GM18502 (cell line): ENCODE results near the gene HGS.
"Not testable (repeated sequence)": the region's sequence is repeated elsewhere in the genome, so short reads cannot be mapped to it uniquely, and the experiment has no call there.

ENCODE experiments used
- ATAC-seq: cut with Tn5 transposase; IDR thresholded peaks from one replicate; pipeline ENCODE4 v1.9.1; 2021; ENCODE audit warnings: mild to moderate bottlenecking; ENCODE audit not compliant: unreplicated experiment, poor library complexity

Gene HGS

DNA sequence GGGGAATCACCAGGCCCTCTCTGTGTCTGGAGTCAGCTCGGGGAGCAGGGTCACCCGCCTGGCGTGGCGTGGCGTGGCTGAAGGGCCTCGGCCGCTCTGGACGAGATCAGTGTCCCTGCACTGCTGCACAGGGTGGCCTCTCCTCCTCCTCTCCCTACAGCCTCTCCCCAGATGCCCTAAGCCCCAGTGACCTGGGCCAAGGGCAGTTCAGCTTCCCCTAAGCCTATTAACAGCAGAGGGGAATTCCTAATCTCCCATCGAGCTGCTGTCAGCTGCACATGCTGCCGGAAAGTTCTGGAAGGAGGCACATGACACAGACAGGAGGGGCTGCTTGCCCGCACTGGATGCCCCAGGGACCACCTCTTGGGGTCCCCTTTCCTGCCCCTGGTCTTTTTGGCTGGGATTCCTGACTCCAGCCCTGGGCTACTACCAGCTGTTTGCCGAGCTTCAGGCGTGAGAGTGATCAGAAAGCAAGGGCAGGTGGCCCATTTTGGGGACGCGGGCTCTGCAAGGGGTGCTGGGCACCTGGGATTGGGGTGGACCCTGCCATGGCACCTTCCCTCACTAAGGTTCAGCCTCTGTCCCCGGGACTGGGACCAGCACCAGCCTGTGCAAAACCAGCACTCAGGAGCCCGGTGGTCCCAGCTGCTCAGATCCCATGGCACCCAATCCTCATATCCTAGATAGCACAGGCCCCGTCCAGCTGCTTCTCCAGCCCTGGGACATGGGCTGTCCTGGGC lies 28.3 kb upstream of the HGS start:
- no peak for ATAC-seq

DNA sequence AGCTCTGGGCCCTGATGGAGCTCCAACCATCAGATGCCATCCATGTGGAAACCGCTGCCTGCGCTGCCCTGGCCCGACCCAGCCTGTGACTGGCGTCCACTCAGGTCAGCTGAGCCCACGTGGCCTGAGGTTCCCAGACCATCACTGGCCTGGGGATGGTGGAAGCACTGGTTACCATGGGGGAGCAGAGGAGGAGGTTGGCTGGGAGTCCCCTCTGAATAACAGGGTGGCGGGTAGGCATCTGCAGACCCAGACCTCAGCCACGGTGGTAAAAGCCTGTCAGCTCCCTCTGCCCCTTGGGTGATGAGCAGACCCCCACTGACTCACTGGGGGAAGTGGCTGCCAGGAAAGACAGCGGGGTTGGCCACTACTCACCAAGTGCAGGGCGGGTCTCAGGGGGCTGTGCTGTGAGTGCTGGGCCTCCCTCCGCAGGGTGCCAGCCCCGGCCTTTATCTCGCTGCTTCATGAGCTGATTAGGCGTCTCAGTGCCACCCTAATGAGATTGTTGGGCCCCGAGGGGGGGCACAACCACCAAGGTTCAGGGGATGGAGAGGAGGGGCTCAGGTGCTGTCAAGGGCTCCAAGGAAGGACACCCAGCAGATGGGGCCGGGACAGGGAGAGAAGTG lies 27.6 kb upstream of the HGS start, which contains the start of gene PDE6G:
Gene PDE6G (minus strand): TSS at position 425 of the 626 bp plus-strand sequence. CDS start 3,237 bp downstream, outside the sequence.
- no peak for ATAC-seq

- no peak for ATAC-seq
Observed at GRCh38 chr17:81656835-81657234, 27.0 kb upstream of the HGS start.

DNA sequence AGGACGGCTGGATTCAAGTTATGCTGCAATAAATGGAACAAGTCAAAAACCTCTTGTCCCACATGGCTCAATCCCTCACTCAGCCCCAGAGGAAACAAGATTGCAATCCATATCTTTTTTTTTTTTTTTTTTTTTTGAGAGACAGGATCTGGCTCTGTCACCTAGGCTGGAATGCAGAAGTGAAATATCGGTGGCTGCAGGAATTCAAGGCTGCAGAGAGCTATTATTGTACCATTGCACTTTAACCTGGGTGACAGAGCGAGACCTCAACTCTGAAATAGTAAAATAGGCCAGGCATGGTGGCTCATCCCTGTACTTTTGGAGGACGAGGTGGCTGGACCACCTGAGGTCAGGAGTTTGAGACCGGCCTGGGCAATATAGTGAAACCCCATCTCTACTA lies 24.8 kb upstream of the HGS start:
- ATAC-seq = no peak

GRCh38 chr17:81660441-81660840 lies 23.4 kb upstream of the HGS start:
- no peak for ATAC-seq

- no peak for ATAC-seq
Observed at GRCh38 chr17:81662002-81662401, 21.8 kb upstream of the HGS start.

- no peak for ATAC-seq
Observed at GRCh38 chr17:81664051-81664470, 19.8 kb upstream of the HGS start.

- ATAC-seq = peak; percentile 8
Observed at GRCh38 chr17:81665205-81666091, 18.4 kb upstream of the HGS start.

GRCh38 chr17:81666092-81666341 lies 17.8 kb upstream of the HGS start:
- no peak for ATAC-seq

DNA sequence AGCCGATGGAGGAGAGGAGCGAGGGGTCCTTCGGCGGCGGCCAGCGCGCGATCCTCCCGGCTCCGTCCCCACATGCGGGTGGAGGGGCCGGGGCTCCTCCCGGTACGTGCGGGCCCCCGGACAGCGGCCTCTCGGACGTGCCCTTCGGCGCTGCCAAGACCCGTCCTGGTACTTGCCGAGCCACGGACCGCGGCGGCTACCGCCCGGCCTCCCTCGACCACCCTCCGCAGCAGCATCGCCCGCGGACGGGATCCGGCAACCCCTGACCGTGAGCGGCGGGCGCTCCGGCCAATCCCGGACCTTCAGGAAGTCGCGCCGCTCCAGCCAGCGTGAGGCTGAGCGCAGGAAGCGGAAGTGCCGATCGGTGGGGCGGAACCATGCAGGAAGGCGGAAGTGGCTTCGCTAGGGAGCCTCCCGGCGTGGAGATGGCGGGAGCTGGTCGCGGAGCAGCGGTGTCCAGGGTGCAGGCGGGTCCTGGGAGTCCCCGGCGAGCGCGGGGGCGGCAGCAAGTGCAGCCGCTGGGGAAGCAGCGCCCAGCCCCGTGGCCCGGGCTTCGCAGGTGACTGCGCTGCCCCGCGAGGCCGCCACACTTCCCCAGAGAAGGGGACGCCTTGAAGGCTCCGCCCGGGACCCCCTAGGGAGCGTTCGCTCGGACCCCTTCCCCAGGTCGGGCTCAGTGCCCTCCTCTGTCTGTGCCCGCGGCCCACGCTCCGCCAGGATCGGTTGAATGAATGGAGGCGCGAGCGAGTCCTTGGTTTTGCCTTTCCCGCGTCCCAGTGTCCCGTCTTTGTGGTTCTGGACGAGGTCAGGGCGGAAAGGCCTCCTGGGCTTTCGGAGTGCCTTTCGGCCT lies 17.2 kb upstream of the HGS start, which contains the start of the genes CCDC137 and OXLD1:
Gene CCDC137 (plus strand): TSS at position 396 of the 850 bp plus-strand sequence. CDS start 30 bp downstream, at position 426.
Gene OXLD1 (minus strand): TSS at position 264 of the 850 bp plus-strand sequence. CDS start 28 bp downstream, at position 236.
- peak; percentile 93 for ATAC-seq

GRCh38 chr17:81667754-81668153 lies 16.1 kb upstream of the HGS start:
- no peak for ATAC-seq

- no peak for ATAC-seq
Observed at GRCh38 chr17:81672504-81672903, 11.3 kb upstream of the HGS start.

DNA sequence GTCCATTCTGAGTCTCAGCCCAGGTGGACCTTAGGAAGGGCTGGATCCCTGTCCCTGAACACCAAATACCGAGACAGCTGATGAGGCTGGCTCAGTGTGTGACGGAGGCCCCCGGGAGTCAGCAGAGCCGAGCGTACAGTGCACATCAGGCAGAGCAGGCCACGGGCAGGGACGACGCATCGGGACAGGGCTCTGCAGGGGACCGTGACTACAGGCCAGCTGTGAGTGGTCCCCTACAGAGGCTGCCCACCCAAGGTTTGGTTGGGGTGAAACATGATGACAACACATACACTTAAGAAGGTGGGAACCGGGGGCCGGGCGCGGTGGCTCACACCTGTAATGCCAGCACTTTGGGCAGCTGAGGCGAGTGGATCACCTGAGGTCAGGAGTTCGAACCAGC lies 10.9 kb upstream of the HGS start:
- ATAC-seq = no peak

DNA sequence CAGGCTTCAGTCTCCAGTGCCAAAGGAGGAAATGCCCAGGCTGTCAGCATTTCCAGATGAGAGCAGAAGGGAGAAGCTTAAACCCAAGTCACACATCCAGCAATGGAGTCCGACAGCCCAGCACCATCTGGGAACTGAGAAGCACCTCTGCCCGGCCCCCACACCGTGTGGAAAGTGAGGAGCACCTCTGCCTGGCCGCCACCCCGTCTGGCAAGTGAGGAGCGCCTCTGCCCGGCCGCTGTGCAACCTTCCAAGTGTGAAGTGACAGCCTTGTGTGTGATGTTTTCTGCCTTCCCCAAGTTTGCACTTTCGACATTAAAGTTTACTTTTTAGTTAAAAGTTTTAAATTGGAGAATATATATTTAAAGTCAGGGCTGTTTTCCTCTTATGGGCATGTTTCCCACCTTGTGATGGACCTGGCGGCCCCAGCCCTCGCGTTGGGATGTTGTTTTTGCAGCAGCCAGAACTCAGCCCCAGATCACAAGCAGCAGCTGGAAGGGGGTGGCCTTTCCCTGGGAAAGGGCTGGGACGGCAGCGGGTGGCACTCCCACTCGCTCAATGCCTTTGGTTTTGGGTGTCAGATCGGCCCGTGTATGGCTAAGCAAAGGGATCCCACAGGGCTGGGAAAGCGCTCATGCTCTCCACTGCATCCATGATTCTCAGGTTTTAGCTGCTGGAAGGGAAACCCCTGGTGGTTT lies 10.1 kb upstream of the HGS start:
- no peak for ATAC-seq

DNA sequence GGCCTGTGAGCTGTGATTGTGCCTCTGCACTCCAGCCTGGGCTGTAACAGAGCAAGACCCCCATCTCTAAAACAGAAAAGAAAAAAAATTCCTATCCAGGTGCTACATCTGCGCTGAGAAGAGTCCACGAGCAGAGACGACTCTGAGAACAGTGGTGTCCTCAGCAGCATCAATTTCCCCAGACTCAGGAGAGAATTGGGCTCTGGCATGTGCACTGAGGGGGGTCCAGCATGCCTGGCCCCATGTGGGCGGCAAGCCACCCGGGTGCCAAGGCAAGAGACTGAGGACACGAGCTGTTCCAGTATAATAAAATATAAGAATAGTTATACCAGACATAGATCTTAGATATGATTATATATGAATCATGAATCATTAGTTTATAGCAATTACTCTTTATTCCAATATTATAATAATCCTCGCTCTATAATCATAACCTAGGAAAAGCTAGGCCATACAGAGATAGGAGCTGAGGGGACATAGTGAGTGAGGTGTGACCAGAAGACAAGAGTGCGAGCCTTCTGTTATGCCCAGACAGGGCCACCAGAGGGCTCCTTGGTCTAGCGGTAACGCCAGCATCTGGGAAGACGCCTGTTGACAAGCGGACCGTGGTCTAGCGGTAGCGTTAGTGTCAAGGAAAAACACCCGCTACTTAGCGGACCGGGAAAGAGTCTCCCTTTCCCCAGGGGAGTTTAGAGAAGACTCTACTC lies 8.1 kb upstream of the HGS start:
- not testable (repeated sequence) for ATAC-seq

- no peak for ATAC-seq
Observed at GRCh38 chr17:81676906-81677305, 6.9 kb upstream of the HGS start.

DNA sequence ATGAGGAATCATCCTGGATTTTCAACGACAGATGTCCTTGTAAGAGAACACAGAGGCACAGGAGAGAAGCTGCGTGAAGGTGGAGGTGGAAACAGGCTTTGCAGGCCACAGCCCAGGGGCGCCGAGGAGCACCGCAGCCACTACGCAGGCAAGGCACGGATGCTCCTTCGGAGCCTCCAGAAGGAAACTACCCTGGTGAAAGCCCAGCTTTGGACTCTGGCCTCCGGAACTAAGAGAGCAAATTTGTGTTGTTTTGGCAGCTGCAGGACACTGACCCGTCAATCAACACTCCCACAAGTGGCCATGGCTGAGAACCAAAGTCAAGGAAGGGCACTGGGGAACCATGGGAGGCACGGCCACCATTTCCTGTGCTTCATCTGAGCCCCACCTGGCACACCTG lies 3.7 kb upstream of the HGS start:
- ATAC-seq = no peak

DNA sequence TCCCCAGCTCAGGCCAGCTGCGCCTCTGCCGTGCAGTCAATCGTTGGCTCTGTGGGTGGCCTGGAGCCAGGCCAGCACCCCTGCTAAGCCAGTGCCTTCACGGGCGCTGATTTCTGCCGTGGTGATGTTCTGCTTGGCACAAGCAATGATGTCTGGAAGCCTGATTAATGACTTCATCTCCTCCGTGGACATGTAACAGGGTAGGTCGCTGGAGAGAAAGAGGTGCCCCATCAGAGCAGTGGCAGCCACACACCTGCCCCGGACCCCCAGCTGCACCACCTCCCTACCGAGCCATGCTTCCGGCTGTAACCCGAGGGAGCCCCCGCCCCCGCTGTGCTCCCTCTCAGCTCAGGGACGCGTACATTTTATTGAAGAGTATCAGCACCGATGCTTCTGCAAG lies 2.1 kb upstream of the HGS start:
- ATAC-seq = no peak
